GM18520 (cell line): ENCODE measurements around the gene TNS2.

Experiments used
- ATAC-seq: cut with Tn5 transposase; IDR thresholded peaks from one replicate; pipeline ENCODE4 v1.9.1; 2021; ENCODE audit not compliant: unreplicated experiment

The TNS2 gene

GRCh38 chr12:53113136-53113705, 63.4 kb downstream of the TNS2 start:
- ATAC-seq: no peak

- ATAC-seq: no peak
Measured at GRCh38 chr12:53113951-53114350, 64.1 kb downstream of the TNS2 start.
